Measurements from ENCODE around the gene MX1. TPM values are rescaled to one million over a fixed set of nuclear protein-coding genes. Genes with fewer than 3 reads are reported as not detected.

MX1 gene
- total RNA-seq, 2 donors from 2014 or later, result 15.6 to 29.1 TPM

DNA sequence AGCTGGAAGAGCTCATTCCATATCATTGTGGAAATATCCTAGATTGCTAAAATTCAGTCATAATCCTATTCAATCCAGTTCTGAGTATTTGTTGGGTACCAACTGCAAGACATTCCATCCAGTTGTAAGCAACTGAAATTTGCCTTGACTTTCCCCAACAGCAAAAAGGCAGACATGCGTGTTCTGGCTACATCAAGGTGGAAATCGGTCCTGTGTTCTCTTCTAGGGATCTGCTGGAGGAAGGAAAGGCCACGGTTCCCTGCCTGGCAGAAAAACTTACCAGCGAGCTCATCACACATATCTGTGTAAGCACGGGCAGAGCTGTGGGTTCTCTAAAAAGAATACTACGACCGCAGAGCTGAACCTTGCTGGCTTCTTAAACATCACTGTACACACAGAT is 17.5 kb downstream of the MX1 start:
- intact Hi-C loops (cut with DNase I), result no loop called here
- H3K36me3 ChIP-seq, result no peaks in the 10 kb centered on the region
- TF ChIP-seq, protein P1, sequence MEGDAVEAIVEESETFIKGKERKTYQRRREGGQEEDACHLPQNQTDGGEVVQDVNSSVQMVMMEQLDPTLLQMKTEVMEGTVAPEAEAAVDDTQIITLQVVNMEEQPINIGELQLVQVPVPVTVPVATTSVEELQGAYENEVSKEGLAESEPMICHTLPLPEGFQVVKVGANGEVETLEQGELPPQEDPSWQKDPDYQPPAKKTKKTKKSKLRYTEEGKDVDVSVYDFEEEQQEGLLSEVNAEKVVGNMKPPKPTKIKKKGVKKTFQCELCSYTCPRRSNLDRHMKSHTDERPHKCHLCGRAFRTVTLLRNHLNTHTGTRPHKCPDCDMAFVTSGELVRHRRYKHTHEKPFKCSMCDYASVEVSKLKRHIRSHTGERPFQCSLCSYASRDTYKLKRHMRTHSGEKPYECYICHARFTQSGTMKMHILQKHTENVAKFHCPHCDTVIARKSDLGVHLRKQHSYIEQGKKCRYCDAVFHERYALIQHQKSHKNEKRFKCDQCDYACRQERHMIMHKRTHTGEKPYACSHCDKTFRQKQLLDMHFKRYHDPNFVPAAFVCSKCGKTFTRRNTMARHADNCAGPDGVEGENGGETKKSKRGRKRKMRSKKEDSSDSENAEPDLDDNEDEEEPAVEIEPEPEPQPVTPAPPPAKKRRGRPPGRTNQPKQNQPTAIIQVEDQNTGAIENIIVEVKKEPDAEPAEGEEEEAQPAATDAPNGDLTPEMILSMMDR (IDR thresholded peaks at IDR 0.05), result no peak
- TF ChIP-seq POLR2A (IDR thresholded peaks at IDR 0.05), result no peak
- no peak for TF ChIP-seq POLR2AphosphoS5 (IDR thresholded peaks at IDR 0.05)

DNA sequence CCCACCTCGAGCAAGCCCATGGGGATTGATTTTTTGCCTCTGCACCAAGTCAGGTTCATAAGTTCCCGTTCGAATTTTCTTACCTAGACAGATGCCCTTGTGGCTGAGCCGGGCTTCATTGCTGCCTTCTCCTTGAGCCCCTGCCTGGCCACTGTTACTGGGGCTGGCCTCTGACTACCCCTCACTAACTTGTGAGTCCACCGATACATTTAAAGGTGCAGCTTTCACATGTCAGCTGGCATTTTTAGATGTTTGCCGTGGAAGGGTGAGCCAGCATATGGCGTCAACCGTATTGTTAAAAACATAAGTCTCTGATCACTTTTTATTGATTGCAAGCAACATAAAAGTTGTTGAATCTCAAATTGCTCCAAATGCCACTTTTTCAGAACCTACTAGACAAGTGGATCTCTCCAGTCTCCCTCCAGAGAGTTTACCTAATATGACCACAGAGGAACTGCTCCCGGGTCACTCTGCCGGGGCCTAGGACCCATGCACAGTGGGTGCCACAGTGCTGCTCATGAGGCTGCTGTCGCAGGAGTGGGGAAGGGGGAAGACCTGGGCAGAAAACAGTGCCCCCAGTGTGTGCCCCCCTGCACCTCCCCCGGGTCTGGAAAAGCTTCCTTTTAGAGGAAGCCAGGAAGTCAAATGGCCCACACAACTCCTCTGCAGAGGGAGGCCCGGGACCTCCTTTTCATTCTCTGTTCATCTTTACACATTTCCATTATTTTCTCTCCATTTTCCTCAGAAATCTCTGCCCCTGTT is 18.8 kb downstream of the MX1 start:
- Histone ChIP-seq H3K4me3 (no peak overlapping the region), H3K4me1 (replicated peaks) (no peaks in the 10 kb centered on the region), H3K36me3 (no peaks in the 10 kb centered on the region), H3K27ac (no peak overlapping the region), H3K9me3 (no peaks in the 10 kb centered on the region), H3K27me3 (replicated peaks; ENCODE audit: insufficient read depth) (no peaks in the 10 kb centered on the region)
- 91% methylated on average over 13 of the region's 13 CpGs for WGBS
- DNase-seq (ENCODE audit: low spot score), result no peak
- intact Hi-C loops (cut with DNase I), result no loop called here
- no peak for TF ChIP-seq POLR2A (IDR thresholded peaks at IDR 0.05)
- TF ChIP-seq, protein P1 (IDR thresholded peaks at IDR 0.05), result no peak
- TF ChIP-seq POLR2AphosphoS5 (IDR thresholded peaks at IDR 0.05), result no peak

More for the DNA sequence above, 17.5 kb downstream of the MX1 start:
- Histone ChIP-seq H3K9me3 (no peaks in the 10 kb centered on the region), H3K27ac (no peak overlapping the region), H3K4me1 (replicated peaks) (no peaks in the 10 kb centered on the region), H3K4me3 (no peak overlapping the region), H3K27me3 (replicated peaks; ENCODE audit: insufficient read depth) (no peaks in the 10 kb centered on the region)
- no peak for DNase-seq (ENCODE audit: low spot score)
- WGBS, result 95% methylated on average over 7 of the region's 7 CpGs

DNA sequence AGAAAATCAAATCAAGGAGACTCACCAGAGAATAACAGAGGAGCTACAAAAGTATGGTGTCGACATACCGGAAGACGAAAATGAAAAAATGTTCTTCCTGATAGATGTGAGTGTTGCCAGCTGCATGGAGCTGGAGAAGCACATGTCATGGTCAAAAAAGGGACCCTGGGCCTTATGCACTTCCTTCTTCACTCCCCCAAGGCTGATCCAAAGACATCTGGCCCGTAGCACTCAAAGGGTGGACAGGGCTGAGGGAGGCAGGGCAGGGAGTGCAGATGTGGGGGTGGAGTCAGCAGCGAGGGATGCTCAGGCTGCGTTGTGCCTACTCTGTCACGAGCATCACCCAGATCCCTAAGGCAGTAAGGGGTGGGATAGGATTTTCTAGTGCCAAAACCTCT is 19.4 kb downstream of the MX1 start:
- no peak overlapping the region for H3K27ac ChIP-seq
- TF ChIP-seq POLR2A (IDR thresholded peaks at IDR 0.05) (no peak), POLR2AphosphoS5 (IDR thresholded peaks at IDR 0.05) (no peak)
- TF ChIP-seq, protein P1 (IDR thresholded peaks at IDR 0.05), result no peak
- 83% methylated on average over 7 of the region's 7 CpGs for WGBS
- no peaks in the 10 kb centered on the region for H3K4me1 ChIP-seq (replicated peaks)
- no peaks in the 10 kb centered on the region for H3K27me3 ChIP-seq (replicated peaks; ENCODE audit: insufficient read depth)
- no peaks in the 10 kb centered on the region for H3K9me3 ChIP-seq
- no peak for DNase-seq (ENCODE audit: low spot score)
- no peaks in the 10 kb centered on the region for H3K36me3 ChIP-seq
- intact Hi-C loops (cut with DNase I), result no loop called here
- H3K4me3 ChIP-seq, result no peak overlapping the region

DNA sequence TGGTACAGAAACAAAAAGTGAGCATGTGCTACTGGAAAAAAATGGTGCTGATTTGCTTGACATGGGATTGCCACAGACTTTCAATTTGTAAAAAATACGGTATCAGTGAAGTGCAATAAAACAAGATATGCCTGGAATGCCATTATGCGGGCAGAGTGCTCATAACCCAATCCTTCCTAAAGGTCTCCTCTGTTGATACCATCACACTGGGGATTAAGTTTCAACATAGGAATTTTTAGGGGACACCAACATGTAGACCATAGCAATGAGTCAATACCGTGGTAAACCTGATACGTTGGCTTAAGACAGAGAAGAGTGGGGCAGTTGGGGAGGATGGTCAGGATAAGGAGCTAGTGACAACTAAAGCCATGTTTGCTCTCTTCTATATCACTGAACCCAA is 20.5 kb downstream of the MX1 start:
- no peak overlapping the region for H3K4me3 ChIP-seq
- no peaks in the 10 kb centered on the region for H3K4me1 ChIP-seq (replicated peaks)
- H3K27me3 ChIP-seq (replicated peaks; ENCODE audit: insufficient read depth), result no peaks in the 10 kb centered on the region
- no peak for TF ChIP-seq POLR2AphosphoS5 (IDR thresholded peaks at IDR 0.05)
- TF ChIP-seq POLR2A (IDR thresholded peaks at IDR 0.05), result no peak
- TF ChIP-seq, protein P1 (IDR thresholded peaks at IDR 0.05), result no peak
- no peak for DNase-seq (ENCODE audit: low spot score)
- no peaks in the 10 kb centered on the region for H3K36me3 ChIP-seq
- WGBS, result 55% methylated on average over 4 of the region's 4 CpGs
- H3K27ac ChIP-seq, result no peak overlapping the region
- no peaks in the 10 kb centered on the region for H3K9me3 ChIP-seq
- intact Hi-C loops (cut with DNase I), result no loop called here

GRCh38 chr21:41447356-41447755 is 21.3 kb downstream of the MX1 start:
- intact Hi-C loops (cut with DNase I), result no loop called here
- Histone ChIP-seq H3K36me3 (no peaks in the 10 kb centered on the region), H3K9me3 (no peaks in the 10 kb centered on the region), H3K27me3 (replicated peaks; ENCODE audit: insufficient read depth) (no peaks in the 10 kb centered on the region), H3K4me3 (no peak overlapping the region), H3K27ac (no peak overlapping the region), H3K4me1 (replicated peaks) (no peaks in the 10 kb centered on the region)
- WGBS, result 95% methylated on average over 3 of the region's 3 CpGs
- no peak for TF ChIP-seq POLR2A (IDR thresholded peaks at IDR 0.05)
- TF ChIP-seq, protein P1 (IDR thresholded peaks at IDR 0.05), result no peak
- TF ChIP-seq POLR2AphosphoS5 (IDR thresholded peaks at IDR 0.05), result no peak
- no peak for DNase-seq (ENCODE audit: low spot score)

Measured in prostate gland (tissue), 2 donors.